C4-2B (cell line): ENCODE results near the gene NCSTN.

Source experiments
- ZFX ChIP-seq: fragments of 450-650 bp; IDR thresholded peaks from 2 replicates; pipeline ENCODE4 v1.6.1; 2017
- TF ChIP-seq, protein P1 (sequence below): fragments of 450-650 bp; conservative IDR thresholded peaks from 2 replicates; pipeline ENCODE4 v1.5.1; 2017; ENCODE audit warnings: mild to moderate bottlenecking

DNA sequence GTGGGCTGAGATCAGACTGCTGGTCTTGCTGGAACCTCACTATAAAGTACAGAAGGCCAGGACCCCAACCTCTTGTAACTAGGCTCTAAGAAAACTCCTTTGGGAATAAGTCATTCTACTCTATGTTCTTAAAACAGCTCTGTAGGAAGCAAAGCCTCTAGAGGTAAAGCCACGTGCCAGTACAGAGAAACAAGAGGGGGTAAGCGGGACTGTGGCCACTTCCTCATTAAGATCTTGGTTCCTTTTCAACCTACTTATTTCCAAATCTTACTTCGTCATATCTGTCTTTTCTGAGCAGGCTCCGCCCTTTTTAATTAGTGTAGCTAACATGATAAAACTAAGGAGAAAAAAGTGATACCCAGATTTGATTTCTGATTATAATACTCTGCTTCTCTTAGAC, 3.8 kb downstream of the NCSTN start:
- TF ChIP-seq, protein P1, sequence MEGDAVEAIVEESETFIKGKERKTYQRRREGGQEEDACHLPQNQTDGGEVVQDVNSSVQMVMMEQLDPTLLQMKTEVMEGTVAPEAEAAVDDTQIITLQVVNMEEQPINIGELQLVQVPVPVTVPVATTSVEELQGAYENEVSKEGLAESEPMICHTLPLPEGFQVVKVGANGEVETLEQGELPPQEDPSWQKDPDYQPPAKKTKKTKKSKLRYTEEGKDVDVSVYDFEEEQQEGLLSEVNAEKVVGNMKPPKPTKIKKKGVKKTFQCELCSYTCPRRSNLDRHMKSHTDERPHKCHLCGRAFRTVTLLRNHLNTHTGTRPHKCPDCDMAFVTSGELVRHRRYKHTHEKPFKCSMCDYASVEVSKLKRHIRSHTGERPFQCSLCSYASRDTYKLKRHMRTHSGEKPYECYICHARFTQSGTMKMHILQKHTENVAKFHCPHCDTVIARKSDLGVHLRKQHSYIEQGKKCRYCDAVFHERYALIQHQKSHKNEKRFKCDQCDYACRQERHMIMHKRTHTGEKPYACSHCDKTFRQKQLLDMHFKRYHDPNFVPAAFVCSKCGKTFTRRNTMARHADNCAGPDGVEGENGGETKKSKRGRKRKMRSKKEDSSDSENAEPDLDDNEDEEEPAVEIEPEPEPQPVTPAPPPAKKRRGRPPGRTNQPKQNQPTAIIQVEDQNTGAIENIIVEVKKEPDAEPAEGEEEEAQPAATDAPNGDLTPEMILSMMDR = no peak
- no peak for TF ChIP-seq ZFX
